Activated CD8-positive, alpha-beta memory T cell treated with anti-CD3 and anti-CD28 coated beads, Interleukin-2, amount 50 U/mL, for 4 hours (primary cell): ENCODE measurements around the gene BMERB1.
"Not testable (repeated sequence)": the region's sequence is repeated elsewhere in the genome, so short reads cannot be mapped to it uniquely, and the experiment has no call there.

Experiments
- DNase-seq: peaks from one replicate; pipeline ENCODE4 v3.0.0-alpha.2; 2020

The BMERB1 gene

DNA sequence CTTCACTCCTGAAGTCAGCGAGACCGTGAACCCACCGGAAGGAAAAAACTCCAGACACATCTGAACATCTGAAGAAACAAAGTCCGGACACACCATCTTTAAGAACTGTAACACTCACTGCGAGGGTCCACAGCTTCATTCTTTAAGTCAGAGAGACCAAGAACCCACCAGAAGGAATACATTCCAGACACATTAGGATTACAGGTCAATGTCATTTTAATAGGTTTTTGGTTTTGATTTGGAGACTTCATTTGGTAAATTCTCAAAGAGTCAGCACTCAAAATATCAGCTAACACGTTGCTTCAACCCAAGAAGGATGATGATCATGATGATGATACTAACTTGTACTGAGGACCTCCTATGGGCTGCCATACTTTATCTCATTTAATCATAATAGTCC, 7.6 kb upstream of the BMERB1 start:
- DNase-seq: no peak

DNA sequence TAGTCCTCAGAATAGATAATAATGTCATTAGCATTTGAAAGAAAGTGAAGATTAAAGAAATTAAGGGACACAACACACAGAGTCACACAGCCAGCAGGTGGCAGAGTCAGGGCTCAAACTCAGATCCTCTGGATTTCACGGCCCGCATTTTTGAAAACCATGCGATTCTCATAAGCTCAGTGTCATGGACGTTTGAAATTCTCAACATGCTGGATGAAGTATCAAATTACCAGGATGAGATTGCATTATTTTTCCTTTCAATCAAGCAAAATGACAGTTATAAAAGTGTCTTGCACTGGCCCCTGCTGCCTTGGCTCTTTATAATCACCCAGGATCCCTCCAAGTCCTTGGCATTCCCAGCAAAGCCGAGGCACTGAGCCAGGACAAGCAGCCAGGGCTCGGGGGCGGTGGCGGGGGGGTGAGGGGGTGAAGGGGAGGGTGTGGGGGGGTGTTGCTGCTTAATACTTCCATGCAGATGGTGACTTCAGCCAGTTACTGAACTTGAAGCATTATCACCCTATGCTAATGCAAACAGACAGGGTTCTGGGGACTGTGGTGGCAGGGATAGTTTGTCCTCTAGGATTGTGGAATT, 6.6 kb upstream of the BMERB1 start:
- peak; percentile 59 for DNase-seq

GRCh38 chr16:15430884-15431283, 3.5 kb upstream of the BMERB1 start:
- DNase-seq: not testable (repeated sequence)

DNA sequence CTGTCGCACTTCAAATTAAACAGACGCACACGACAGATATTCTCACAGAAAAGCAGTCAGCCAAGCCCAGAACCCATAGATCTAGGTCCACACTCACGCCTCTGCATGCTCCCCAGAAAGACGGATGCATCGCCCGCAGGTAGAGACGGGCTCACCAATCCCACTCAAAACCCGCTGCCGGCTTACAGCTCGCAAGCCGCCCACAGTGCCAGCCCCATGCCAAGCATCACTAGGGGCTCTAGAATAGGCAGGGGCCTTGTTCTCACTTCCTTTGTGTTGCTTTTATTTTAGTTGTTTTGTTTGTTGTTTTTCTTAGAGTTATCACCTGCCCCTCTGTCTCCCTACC, 336 bp upstream of the BMERB1 start:
- no peak for DNase-seq

DNA sequence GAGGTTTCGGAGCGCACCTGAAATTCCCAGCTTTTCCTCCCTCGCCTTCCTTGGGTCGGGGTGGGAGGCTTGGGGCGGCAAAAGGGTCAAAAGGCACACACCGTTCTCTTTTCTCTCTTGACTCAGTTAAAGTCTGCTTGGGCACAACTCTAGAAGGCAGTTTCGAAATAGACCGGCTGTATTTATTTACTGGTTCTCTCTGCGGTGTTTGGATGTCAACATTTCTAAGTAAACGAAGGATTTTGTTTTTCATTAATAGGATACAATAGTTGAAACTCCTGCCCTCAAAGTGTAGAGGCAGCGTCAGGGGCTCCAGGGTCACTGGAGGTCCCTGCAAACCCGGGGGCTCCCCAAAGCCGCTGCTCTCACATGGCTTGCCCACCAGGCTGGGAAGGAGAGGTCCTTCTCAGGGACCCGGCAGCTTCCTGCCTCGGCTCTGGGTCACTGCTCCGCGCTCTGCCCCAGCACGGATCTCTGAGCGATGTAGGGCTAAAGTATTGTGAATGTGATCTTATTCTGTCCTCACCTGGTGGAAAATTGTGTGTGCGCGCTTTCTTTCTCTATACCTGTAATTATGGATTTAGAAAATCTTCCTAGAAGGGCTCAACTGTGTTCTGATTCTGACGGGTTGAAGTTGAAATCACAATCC, 952 bp downstream of the BMERB1 start:
- no peak for DNase-seq

GRCh38 chr16:15439102-15439501, 4.7 kb downstream of the BMERB1 start:
- no peak for DNase-seq

DNA sequence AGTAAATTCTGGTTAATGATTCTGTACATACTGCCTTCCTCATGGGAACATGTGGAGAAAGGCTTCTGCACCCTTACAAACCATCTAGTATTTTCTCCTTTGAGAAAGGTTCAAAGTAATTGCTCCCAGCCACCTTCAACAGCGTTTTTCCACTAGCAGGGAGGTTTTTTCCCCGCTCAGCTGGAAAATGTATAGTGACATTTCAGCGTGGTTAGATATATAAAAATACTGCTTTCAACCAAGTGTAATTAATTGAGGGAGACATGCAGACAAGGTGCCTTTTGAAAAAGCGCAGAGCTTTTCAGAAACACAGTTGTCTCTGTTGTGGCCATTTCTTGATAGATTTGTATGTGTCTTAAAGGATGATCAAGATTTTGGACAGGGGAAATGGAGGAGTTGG, 5.1 kb downstream of the BMERB1 start:
- DNase-seq: no peak

GRCh38 chr16:15440852-15441251, 6.5 kb downstream of the BMERB1 start:
- no peak for DNase-seq

GRCh38 chr16:15442140-15442539, 7.8 kb downstream of the BMERB1 start:
- not testable (repeated sequence) for DNase-seq

DNA sequence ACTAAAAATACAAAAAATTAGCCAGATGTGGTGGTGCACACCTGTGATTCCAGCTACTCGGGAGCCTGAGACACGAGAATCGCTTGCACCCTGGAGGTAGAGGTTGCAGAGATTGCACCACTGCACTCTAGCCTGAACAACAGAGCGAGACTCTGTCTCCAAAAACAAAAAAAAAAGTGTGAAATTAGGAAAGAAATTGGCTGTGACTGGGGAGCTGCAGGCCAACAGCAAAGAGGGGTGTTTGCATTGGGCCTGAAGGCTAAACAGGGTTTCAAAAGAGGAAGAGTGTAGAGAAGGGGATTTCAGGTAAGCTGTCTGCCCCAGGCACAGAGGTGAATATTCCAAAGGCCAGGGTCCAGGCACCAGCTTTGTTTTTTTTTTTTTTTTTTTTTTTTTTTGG, 9.4 kb downstream of the BMERB1 start:
- no peak for DNase-seq

DNA sequence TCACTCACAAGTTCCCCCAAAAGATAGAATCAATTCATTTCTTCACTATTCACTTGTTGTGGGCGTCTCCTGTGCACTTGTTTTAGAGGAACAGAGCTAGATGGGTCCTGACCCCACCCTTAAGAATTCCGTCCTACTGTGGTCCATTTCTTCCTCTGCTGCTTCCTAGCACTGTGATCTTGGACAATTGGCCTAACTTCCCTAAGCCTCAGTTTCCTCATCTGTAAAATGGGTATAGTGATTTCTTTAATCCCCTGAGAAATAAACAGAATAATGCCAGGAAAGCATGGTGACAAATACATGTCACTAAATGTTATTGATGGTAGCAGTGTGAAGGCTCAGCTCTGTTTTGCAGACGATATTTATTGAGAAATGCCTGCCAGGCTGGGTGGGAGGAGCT, 9.9 kb downstream of the BMERB1 start:
- DNase-seq: no peak

- DNase-seq: no peak
Measured at GRCh38 chr16:15445450-15445849, 11.1 kb downstream of the BMERB1 start.

DNA sequence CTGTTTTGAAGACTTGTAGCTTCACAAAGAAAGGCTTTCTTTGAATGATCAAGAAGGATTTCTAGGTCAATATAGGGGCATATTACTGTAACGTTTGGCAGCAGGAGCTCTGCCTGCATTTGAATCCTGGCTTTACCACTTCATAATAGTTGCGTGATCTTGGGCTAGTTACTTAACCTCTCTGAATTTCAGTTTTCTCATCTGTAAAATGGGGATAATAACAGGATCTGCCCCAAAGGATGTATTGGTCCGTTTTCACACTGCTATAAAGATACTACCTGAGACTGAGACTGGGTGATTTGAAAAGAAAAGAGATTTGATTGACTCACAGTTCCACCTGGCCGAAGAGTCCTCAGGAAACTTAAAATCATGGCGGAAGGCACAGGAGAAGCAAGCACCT, 12.5 kb downstream of the BMERB1 start:
- no peak for DNase-seq

DNA sequence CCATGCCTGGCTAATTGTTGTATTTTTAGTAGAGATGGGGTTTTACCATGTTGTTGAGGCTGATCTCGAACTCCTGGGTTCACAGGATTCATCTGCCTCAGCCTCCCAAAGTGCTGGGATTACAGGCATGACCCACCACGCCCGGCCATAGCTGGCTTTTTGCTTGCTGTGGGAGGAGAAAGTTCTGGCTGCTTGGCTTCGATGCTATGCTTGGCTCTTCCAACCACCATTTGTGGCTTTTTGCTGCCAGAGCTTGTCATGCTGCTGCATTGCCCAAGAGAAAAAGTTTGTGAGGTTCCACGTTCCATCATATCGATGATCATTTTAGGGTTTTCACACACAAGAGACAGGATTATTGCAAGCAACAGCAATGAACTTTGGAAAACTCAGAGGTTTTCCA, 16.2 kb downstream of the BMERB1 start:
- no peak for DNase-seq

DNA sequence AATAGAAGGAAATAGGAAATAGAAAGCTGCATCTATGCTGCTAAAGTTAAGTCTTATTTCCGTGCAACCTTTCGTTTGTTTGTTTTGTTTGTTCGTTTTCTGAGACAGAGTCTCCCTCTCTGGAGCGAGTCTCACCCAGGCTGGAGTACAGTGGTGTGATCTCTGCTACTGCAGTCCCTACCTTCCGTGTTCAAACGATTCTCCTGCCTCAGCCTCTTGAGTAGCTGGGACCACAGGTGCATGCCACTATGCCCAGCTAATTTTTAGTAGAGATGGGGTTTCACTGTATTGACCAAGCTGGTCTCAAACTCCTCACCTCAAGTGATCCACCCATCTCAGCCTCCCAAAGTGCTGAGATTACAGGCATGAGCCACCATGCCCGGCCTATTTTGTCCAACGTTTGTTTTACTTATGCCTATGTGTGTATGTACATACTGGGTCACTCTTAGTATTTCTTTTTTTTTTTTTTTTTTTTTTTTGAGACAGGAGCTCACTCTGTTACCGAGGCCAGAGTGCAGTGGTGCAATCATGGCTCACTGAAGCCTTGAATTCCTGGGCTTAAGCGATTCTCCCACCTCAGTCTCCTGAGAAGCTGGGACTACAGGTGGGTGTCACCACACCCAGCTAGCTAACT, 16.8 kb downstream of the BMERB1 start:
- DNase-seq: no peak

DNA sequence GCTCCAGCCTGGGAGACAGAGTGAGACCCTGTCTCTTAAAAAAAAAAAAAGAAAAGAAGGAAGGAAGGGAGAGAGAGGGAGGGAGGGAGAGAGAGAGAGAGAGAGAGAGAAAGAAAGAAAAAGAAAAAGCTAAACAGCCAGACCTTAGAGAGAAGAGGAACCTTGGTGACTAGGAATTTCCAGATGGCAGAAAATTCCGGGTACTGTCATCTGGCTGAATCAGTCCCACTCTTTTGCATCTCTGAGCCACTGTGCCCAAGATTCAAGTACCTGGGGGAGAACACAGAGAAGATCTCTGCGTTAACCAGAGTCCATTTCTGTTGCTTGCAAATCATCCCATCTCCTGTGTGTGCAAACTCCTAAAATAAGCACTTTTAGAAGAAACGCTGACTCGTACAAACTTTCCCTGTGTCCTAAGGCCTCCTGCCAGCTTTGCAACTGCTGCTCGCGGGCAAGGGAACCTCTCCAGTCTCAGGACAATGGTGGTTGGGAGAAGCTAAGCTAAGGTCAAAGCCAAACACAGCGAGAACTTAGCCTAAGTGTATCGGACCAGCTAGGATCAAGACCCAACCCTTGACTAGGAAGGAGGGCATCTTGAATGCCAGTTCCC, 18.0 kb downstream of the BMERB1 start:
- no peak for DNase-seq

GRCh38 chr16:15453296-15453695, 18.9 kb downstream of the BMERB1 start:
- DNase-seq: not testable (repeated sequence)

DNA sequence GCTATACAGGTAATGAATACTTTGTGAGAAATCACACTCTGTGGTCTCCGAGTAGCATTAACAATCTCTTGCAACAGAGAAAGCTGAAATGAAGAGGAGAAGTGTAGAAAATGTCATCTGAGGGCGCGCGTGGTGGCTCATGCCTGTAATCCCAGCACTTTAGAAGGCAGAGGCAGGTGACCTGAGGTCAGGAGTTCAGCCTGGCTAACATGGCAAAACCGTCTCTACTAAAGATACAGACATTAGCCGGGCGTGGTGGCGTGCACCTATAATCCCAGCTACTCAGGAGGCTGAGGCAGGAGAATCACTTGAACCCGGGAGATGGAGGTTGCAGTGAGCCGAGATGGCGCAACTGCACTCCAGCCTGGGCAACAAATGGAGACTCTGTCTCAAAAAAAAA, 20.5 kb downstream of the BMERB1 start:
- not testable (repeated sequence) for DNase-seq

- DNase-seq: no peak
Measured at GRCh38 chr16:15457400-15457799, 23.0 kb downstream of the BMERB1 start.

GRCh38 chr16:15457958-15458357, 23.6 kb downstream of the BMERB1 start:
- no peak for DNase-seq

DNA sequence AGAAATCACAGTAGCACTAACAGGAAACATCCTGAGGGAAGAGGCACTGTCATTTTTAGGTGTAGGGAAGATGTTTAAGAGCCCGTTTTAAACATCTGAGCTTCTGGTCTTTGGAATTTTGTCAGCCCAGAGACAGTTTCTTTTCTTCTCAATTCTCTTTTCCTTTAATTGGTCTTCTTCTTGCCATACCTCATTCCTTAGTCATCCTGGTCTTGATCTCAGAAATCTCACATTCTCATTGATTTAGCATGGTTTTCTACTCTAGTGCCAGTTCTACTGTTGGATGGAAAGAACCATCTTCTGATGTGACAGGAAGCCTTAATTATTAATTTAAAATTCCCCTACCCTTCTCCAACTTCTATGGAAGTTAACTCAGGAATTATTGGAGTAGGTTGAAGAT, 25.4 kb downstream of the BMERB1 start:
- no peak for DNase-seq

- no peak for DNase-seq
Measured at GRCh38 chr16:15460601-15461000, 26.2 kb downstream of the BMERB1 start.

DNA sequence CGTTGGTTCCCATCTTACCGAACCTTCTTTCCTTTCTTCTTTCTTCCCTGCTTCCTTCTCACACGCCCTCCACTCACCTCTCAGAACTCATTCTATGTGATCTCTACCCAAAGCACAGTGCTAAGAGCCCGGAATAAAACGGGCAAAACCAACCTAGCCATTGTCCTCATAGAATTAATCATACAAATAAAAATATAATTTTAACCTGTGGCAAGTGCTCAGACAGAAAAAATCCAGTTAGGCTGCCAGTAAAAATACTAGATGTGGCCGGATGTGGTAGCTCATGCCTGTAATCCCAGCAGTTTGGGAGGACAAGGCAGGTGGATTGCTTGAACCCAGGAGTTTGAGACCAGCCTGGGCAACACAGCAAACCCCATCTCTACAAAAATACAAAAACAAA, 27.0 kb downstream of the BMERB1 start:
- DNase-seq: no peak
